GM18526 (cell line): Measurements from ENCODE around the gene SLC22A23.

Experiments
- POLR2A ChIP-seq: IDR thresholded peaks from 3 replicates; pipeline ENCODE4 v1.6.1; 2011; ENCODE audit not compliant: insufficient read length; ENCODE audit errors: extremely low read depth

Gene SLC22A23

DNA sequence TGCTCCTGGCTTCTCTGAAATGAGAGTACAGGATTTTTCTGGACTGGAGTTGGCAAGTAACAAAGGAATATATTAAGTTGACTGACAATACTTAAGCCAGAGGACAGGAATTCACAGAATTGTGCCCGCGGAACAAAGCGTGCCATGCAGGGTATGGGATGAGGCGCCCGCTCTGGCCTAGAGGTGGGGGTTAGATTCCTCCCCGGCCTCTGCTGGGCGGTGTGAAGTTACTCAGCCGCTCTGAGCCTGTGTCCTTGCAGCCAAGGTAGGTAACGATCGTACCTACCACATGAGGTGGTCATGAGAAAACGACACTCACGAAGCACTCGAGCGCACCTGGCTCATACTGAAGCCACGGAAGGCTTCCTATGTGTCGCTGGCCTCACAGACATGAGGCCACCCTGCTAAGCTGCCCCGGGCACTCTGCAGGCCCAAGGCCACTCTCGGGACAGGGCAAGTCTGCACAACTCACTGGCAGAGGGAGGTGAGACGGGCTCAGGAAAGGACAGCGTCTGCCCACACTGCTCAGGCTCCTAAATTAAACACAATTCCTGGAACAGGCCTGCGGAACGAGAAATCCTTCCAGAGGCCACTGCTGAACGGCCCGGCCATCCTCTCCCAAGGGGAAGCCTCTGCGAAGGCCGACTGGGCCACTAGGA, 127.3 kb downstream of the SLC22A23 start:
- no peak for TF ChIP-seq POLR2A

DNA sequence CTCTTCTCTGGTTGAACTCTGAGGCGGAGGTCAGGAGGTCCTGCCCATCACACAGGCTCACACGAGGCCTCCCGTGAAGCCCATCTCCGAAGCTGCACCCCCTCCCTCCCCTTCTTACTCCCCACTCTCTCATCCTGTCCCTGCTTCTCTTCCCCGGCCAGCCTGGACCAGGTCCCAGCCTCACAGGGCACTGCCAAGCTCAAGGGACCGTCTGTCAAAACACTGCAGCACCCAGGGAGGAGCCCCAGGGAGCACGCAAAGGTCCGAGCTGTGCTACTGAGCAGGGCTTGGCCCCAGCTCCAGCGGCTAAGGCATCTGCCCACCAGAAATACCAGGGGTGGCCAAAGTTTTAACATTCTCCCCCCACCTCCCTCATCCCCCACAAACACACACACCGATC, 128.1 kb downstream of the SLC22A23 start:
- no peak for TF ChIP-seq POLR2A

DNA sequence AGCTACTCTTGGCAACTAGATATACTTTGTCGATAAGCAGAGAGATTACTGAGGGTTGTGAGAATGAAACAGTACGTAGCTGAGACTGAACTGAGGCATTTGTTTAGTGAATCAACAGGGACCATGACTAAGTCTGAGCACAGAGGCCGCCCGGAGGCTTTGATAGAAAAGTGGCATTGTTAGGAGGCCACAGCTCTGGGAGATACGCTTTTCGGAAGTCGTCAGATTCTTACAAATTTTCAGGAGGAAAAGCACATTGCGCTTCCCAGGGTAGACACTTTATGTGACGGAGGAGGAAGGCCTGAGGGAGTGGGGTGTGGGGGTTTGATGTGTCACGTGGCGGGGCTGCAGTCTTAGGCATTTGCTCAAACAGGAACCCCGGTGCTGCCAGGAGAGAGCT, 128.7 kb downstream of the SLC22A23 start:
- TF ChIP-seq POLR2A: no peak

- no peak for TF ChIP-seq POLR2A
Measured at GRCh38 chr6:3327403-3327802, 129.4 kb downstream of the SLC22A23 start.

DNA sequence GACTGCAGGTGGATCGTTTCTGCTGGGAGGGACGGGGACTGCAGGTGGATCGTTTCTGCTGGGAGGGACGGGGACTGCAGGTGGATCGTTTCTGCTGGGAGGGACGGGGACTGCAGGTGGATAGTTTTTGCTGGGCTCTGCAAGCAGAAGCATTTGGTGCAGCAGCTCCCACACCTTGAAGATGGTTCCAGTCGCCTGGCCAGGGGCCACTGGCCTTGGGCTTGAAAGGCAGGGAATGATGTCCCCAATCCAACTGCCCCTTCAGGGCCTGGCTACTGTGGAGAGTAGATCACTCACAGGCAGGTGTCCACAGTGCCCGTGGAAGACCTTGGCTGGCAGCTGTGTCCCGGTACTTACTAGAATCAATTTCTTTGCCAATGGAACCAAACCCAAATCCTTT, 129.9 kb downstream of the SLC22A23 start:
- TF ChIP-seq POLR2A: no peak

DNA sequence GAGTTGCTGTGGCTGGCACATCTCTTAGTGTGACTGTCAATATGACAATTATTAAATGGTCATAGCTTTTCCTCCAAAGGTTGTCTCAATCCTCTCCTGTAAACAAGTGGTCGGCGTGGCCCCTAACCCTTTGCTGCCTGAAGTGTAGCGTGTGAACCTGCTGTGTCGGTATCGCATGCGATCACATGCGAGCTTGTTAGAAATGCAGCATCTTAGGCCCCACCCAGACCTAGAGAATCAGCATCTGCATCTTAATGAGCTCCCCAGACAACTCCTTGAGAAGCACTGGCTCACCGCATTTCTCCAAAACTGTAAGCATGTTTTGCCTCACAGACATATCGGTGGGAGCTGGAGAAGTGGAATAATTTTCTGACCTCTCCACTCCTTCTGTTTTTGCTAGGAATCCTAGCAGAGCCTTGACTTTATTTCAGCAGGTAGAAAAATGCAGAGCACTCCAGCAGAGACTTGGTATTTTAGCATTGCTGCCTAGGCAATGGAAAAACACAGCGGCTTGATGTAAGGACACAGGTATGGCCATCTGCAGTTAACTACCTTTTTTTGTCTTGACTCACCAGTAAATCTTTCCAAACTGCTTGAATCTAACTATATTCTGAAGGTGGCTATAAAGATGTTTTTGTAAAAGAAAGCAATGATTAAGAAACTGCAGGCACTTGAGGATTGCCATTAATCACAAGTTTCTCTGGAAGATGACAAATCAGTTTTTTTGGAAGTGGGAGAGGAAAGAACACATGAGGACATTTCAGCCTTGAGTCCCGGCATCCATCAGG, 130.5 kb downstream of the SLC22A23 start:
- TF ChIP-seq POLR2A: no peak

GRCh38 chr6:3325210-3325609, 131.6 kb downstream of the SLC22A23 start:
- no peak for TF ChIP-seq POLR2A

DNA sequence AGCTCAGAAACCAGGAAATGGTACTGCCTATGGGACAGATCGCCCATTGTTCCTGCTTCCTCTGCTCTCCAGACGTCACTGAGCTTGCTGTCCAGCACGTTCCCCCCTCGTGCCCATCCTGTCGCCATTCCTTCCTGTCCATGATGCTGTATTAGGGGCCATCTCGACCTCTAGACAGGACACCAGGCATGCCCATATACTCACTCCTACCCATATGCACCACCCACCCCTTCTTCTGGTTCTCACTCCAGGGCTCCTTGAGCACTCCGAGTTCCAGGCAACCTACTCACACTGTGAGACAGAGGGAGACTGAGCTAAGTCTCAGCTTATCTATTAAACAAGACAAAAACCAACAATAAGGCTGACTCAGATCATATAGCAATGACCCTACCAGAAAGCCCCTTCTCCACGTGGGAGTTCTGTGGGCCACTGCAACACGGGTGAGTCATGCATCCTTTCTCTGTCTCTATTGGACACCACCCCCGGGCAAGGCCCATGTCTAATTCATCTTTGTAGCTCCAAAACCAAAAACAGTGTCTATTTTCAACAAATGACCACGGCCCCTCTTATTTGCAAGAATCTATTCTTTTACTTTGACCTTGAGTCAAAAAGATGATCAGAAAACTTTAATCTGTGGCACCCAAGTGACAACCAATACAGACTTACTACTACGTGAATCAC, 132.4 kb downstream of the SLC22A23 start:
- no peak for TF ChIP-seq POLR2A

DNA sequence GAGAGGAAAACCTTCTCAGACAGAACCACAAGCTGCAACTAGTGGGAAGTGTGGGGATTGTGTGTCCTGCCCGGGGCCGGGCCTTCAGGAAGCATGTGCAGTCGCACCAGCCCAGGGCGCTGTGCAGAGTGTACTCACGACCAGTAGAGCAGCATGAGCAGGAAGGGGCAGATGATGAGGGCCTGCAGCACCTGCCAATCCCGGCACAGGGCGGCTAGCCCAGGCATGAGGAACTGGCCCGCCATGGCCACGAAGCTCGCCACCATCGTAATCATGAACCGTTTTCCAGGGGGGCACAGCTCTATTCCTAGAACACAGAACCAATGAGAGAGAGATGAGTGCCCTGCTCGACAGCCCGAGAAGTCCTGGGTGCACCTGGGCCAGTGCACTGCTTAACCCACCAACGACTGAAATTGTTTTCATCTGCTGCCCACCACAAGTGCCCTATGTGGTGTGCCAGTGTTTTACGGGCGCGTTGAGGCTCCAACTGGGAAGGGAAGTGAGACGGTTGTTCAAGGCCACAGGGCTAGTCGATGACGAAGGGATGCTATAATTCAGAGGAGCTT, 133.1 kb downstream of the SLC22A23 start:
- no peak for TF ChIP-seq POLR2A

- no peak for TF ChIP-seq POLR2A
Measured at GRCh38 chr6:3323148-3323547, 133.7 kb downstream of the SLC22A23 start.

DNA sequence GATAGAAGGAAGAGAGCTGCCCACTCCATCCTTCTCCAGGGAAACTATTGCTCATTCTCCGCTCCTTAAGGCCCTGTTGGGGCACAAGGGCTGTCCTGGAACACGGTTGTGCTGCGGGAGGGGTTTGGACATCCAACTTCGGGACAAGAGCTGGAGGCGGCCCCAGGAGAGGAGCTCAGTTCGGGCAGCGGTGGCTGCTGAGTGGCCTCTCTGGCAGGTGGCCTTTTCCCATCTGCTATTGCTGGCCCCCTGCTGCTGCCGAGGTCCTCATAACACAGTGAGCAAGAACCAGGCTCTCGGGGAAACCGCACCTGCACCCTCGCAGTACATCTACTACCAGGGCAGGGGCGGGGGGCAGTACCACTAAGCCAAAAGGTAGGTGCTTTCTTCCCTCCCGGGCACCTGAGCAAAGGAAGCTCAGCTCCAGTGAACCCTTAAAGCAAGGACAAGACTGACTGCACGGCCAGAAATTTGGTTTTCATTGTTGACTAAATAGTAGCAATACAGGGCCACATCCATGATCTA, 134.4 kb downstream of the SLC22A23 start:
- no peak for TF ChIP-seq POLR2A

GRCh38 chr6:3321875-3322274, 135.0 kb downstream of the SLC22A23 start:
- TF ChIP-seq POLR2A: no peak

- TF ChIP-seq POLR2A: no peak
Measured at GRCh38 chr6:3321042-3321441, 135.8 kb downstream of the SLC22A23 start.

DNA sequence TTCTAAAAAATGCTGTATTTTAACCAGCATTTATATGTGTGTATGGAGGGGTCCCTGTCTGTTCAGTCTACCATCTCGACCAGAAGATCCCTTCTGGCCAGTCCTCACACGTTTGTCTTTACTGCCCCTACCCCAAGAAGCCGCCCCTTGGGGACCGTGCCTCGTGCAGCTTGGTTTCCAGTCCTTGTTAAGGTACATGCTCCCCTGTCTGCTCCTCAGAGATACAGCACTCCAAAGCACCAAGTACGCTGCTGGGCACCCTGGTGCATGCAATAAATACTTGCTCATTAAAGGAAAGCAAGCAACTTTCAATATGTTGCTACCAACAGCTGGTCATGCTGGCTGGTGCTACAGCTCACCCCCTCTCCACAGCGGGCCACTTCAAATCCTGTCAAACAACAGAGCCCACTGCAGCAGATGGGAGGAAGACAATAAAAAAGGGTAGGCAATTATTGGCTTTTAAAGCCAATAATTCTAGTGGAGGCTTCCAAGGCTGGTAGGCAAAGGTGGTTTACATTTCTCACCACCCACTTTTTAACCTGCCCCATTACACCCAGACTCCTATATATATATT, 136.5 kb downstream of the SLC22A23 start:
- no peak for TF ChIP-seq POLR2A

GRCh38 chr6:3319610-3320200, 137.1 kb downstream of the SLC22A23 start:
- no peak for TF ChIP-seq POLR2A
